IPS-15b (cell line): ENCODE data around the gene CDSN.

ENCODE experiments used
- H3K27me3 ChIP-seq: one replicate; pipeline ENCODE4 v1.6.1; 2013; ENCODE audit warnings: low read length; ENCODE audit not compliant: control insufficient read depth, insufficient read depth
- H3K36me3 ChIP-seq: one replicate; pipeline ENCODE4 v1.6.1; 2013; ENCODE audit warnings: low read length; ENCODE audit not compliant: control insufficient read depth, insufficient read depth
- H3K4me1 ChIP-seq: one replicate; pipeline ENCODE4 v1.6.1; 2013; ENCODE audit warnings: mild to moderate bottlenecking, low read length; ENCODE audit not compliant: control insufficient read depth, insufficient read depth
- H3K4me3 ChIP-seq: one replicate; pipeline ENCODE4 v1.5.1; 2013; ENCODE audit warnings: low read depth, low read length
- H3K9ac ChIP-seq: one replicate; pipeline ENCODE4 v1.6.1; 2013; ENCODE audit warnings: low read depth, mild to moderate bottlenecking, low read length
- H3K9me3 ChIP-seq: one replicate; pipeline ENCODE4 v1.6.1; 2013; ENCODE audit warnings: mild to moderate bottlenecking, low read length; ENCODE audit not compliant: control insufficient read depth, insufficient read depth

The CDSN gene

GRCh38 chr6:31090973-31091364 lies 29.3 kb downstream of the CDSN start:
- Histone ChIP-seq H3K36me3 (no peaks in the 10 kb centered on the region), H3K4me1 (peaks cover 7% of the 10 kb centered on the region), H3K27me3 (no peaks in the 10 kb centered on the region), H3K4me3 (no peak overlapping the region), H3K9ac (no peak overlapping the region), H3K9me3 (no peaks in the 10 kb centered on the region)

GRCh38 chr6:31090275-31090972 lies 29.8 kb downstream of the CDSN start:
- peaks cover 7% of the 10 kb centered on the region for H3K4me1 ChIP-seq
- no peak overlapping the region for H3K9ac ChIP-seq
- no peak overlapping the region for H3K4me3 ChIP-seq
- H3K36me3 ChIP-seq = no peaks in the 10 kb centered on the region
- H3K27me3 ChIP-seq = no peaks in the 10 kb centered on the region
- no peaks in the 10 kb centered on the region for H3K9me3 ChIP-seq

- H3K4me3 ChIP-seq = no peak overlapping the region
- H3K36me3 ChIP-seq = no peaks in the 10 kb centered on the region
- H3K4me1 ChIP-seq = peaks cover 10% of the 10 kb centered on the region
- H3K9me3 ChIP-seq = no peaks in the 10 kb centered on the region
- H3K27me3 ChIP-seq = no peaks in the 10 kb centered on the region
- H3K9ac ChIP-seq = no peak overlapping the region
These were observed 32.7 kb downstream of the CDSN start for GRCh38 chr6:31087494-31088089.

DNA sequence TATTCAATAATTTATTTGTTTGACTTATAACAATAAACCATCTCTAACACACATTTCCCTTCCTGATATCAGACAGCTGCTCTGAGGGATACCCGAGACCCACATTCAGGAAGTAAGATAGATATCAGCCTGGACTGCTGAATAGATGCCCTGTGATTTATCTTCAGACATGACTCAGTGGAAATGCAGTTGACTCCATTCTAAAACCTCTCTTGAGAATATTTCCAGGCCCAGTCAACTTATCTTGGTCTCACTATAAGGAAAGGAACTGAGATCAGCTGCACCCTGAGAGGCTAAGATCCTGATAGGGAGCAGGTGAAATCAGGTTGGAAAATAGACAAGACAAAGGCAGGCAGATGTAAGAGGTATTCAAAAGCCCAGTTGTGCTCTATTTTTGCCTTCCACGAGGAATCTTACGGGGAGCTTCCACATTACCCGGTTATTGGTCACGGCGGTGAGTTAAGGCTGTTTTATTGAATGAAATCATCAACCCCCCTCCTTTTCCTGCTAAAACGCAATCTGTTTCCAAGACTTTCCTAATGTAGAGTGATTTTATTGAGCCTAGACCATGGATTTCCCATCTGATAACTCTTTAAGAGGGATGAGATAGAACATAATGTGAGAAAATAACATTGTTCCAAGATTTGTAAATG lies 33.3 kb downstream of the CDSN start:
- Histone ChIP-seq H3K9me3 (no peaks in the 10 kb centered on the region), H3K9ac (no peak overlapping the region), H3K4me3 (no peak overlapping the region), H3K36me3 (no peaks in the 10 kb centered on the region), H3K27me3 (no peaks in the 10 kb centered on the region), H3K4me1 (peaks cover 10% of the 10 kb centered on the region)

- no peaks in the 10 kb centered on the region for H3K27me3 ChIP-seq
These were observed 36.4 kb downstream of the CDSN start for GRCh38 chr6:31083742-31084354.

GRCh38 chr6:31081872-31082271 lies 38.4 kb downstream of the CDSN start:
- H3K4me1 ChIP-seq = peaks cover 7% of the 10 kb centered on the region
- no peak overlapping the region for H3K9ac ChIP-seq
- H3K36me3 ChIP-seq = no peaks in the 10 kb centered on the region
- no peaks in the 10 kb centered on the region for H3K9me3 ChIP-seq
- H3K27me3 ChIP-seq = no peaks in the 10 kb centered on the region
- no peak overlapping the region for H3K4me3 ChIP-seq

More at GRCh38 chr6:31083742-31084354, 36.4 kb downstream of the CDSN start:
- Histone ChIP-seq H3K36me3 (no peaks in the 10 kb centered on the region), H3K9ac (no peak overlapping the region), H3K4me3 (no peak overlapping the region), H3K9me3 (no peaks in the 10 kb centered on the region), H3K4me1 (peaks cover 10% of the 10 kb centered on the region)

GRCh38 chr6:31079656-31080261 lies 40.5 kb downstream of the CDSN start:
- H3K4me1 ChIP-seq = peaks cover 4% of the 10 kb centered on the region
- no peak overlapping the region for H3K9ac ChIP-seq
- no peaks in the 10 kb centered on the region for H3K9me3 ChIP-seq
- no peaks in the 10 kb centered on the region for H3K36me3 ChIP-seq
- no peak overlapping the region for H3K4me3 ChIP-seq
- H3K27me3 ChIP-seq = no peaks in the 10 kb centered on the region

DNA sequence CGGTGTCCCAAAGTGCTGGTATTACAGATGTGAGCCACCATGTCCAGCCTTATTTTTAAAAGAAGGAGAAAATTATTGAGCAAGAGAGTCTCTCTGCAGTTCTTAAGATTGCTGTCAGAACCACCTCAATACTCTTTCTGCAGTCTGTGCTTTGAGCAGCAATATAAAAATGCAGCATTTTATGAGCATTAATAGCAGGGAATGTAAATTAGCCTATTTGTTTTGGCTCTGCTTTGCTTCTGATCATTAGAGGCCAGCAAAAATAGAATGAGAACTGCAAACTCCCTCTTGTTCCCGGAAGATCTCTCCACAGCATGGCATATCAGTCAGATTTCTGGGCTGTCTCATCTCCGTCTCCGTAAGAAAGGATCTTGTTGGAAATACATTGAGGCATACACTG lies 43.6 kb downstream of the CDSN start:
- Histone ChIP-seq H3K9ac (no peak overlapping the region), H3K4me3 (no peak overlapping the region), H3K4me1 (peaks cover 2% of the 10 kb centered on the region), H3K36me3 (no peaks in the 10 kb centered on the region), H3K9me3 (no peaks in the 10 kb centered on the region), H3K27me3 (no peaks in the 10 kb centered on the region)

DNA sequence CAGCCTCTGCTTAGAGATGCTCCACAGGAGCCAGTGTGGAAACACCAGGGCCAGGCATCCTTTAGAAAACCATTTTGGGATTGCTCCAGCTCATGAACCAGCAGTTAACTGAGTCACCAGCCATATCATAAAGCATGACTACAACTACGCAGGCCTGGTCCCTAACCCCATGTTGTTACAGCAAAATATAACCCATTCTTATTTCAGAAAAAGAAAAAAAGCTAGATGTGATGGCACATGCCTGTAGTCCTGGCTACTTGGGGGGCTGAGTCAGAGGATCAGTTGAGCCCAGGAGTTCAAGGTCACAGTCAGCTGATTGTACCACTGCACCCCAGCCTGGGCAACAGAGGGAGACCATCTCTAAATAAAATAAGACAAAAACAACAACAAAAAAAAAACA lies 44.7 kb downstream of the CDSN start:
- peaks cover 10% of the 10 kb centered on the region for H3K4me1 ChIP-seq
- H3K36me3 ChIP-seq = no peaks in the 10 kb centered on the region
- H3K9me3 ChIP-seq = no peaks in the 10 kb centered on the region

GRCh38 chr6:31074401-31074800 lies 45.8 kb downstream of the CDSN start:
- H3K36me3 ChIP-seq = no peaks in the 10 kb centered on the region
- peaks cover 12% of the 10 kb centered on the region for H3K4me1 ChIP-seq
- no peaks in the 10 kb centered on the region for H3K9me3 ChIP-seq
- no peak overlapping the region for H3K4me3 ChIP-seq
- H3K27me3 ChIP-seq = no peaks in the 10 kb centered on the region
- no peak overlapping the region for H3K9ac ChIP-seq

More for the DNA sequence above, 44.7 kb downstream of the CDSN start:
- no peak overlapping the region for H3K9ac ChIP-seq
- H3K4me3 ChIP-seq = no peak overlapping the region
- H3K27me3 ChIP-seq = no peaks in the 10 kb centered on the region

- no peak overlapping the region for H3K4me3 ChIP-seq
- no peak overlapping the region for H3K9ac ChIP-seq
- H3K36me3 ChIP-seq = no peaks in the 10 kb centered on the region
- no peaks in the 10 kb centered on the region for H3K9me3 ChIP-seq
- no peaks in the 10 kb centered on the region for H3K27me3 ChIP-seq
- peaks cover 12% of the 10 kb centered on the region for H3K4me1 ChIP-seq
These were observed 49.5 kb downstream of the CDSN start for GRCh38 chr6:31070711-31071197.
